Liver (tissue), 9 donors: ENCODE data around the gene CARD9. TPM values are rescaled to one million over a fixed set of nuclear protein-coding genes. Genes with fewer than 3 reads are reported as not detected.
A peak's percentile ranks its signal among the peaks of the same experiment; 100 is the strongest.

Experiments
- DNase-seq: peaks from one replicate; pipeline ENCODE4 v3.0.0-alpha.2; 2017; ENCODE audit warnings: low spot score
- H3K27ac ChIP-seq, 2 donors: one replicate each; pipeline ENCODE4 v1.7.0; 2013; ENCODE audit warnings: inconsistent platforms in 2 of 2, low read length in 2 of 2, control low read depth in 1 of 2, low read depth in 1 of 2, mild to moderate bottlenecking in 1 of 2
- H3K27me3 ChIP-seq, 4 donors: one replicate each; pipeline versions ENCODE4 v1.6.1 to v1.7.0; 2013; ENCODE audit warnings: low read length in 3 of 4, inconsistent platforms in 1 of 4, mild to moderate bottlenecking in 1 of 4, moderate library complexity in 1 of 4; ENCODE audit not compliant: control insufficient read depth in 4 of 4, insufficient read depth in 4 of 4
- H3K36me3 ChIP-seq, 4 donors: one replicate each; pipeline versions ENCODE4 v1.6.1 to v1.7.0; 2013; ENCODE audit warnings: low read length in 3 of 4, mild to moderate bottlenecking in 3 of 4, low read depth in 1 of 4, moderate library complexity in 1 of 4; ENCODE audit not compliant: control insufficient read depth in 4 of 4, insufficient read depth in 3 of 4
- H3K4me1 ChIP-seq, 4 donors: one replicate each; pipeline versions ENCODE4 v1.6.1 to v1.7.0; 2013; ENCODE audit warnings: low read length in 3 of 4, mild to moderate bottlenecking in 3 of 4, moderate library complexity in 1 of 4; ENCODE audit not compliant: control insufficient read depth in 4 of 4, insufficient read depth in 4 of 4
- H3K4me3 ChIP-seq, 3 donors: one replicate each; pipeline versions ENCODE4 v1.6.1 to v1.7.0; 2013; ENCODE audit warnings: low read length in 3 of 3, control low read depth in 1 of 3, low read depth in 1 of 3, mild to moderate bottlenecking in 1 of 3
- H3K9ac ChIP-seq, 2 donors: one replicate each; pipeline ENCODE4 v1.7.0; 2013; ENCODE audit warnings: low read length in 2 of 2, mild to moderate bottlenecking in 2 of 2, moderate library complexity in 2 of 2, control low read depth in 1 of 2, low read depth in 1 of 2
- H3K9me3 ChIP-seq, 4 donors: one replicate each; pipeline versions ENCODE4 v1.6.1 to v1.7.0; 2013; ENCODE audit warnings: low read length in 3 of 4; ENCODE audit not compliant: control insufficient read depth in 4 of 4
- CTCF ChIP-seq: fragments of 150-350 bp; IDR thresholded peaks from 2 replicates; pipeline ENCODE4 v1.5.1; 2017; ENCODE audit warnings: improper control_type of control experiment, low read depth, low read length; ENCODE audit not compliant: missing input control
- EGR1 ChIP-seq, 2 donors: IDR thresholded peaks; 2 replicates each; pipeline ENCODE4 v1.6.1; 2016 to 2018; ENCODE audit warnings: antibody characterized with exemption in 2 of 2, low read depth in 2 of 2
- FOXA1 ChIP-seq: IDR thresholded peaks from 2 replicates; pipeline ENCODE4 v1.6.1; 2016; ENCODE audit warnings: antibody characterized with exemption
- HNF4A ChIP-seq, 2 donors: conservative IDR thresholded peaks; 2 replicates each; pipeline ENCODE4 v1.6.1; 2016; ENCODE audit warnings: antibody characterized with exemption in 2 of 2, mild to moderate bottlenecking in 2 of 2
- HNF4G ChIP-seq: IDR thresholded peaks from 2 replicates; pipeline ENCODE4 v1.6.1; 2016; ENCODE audit warnings: antibody characterized with exemption
- JUND ChIP-seq, 2 donors: IDR thresholded peaks; 2 replicates each; pipeline ENCODE4 v1.6.1; 2016; ENCODE audit warnings: antibody characterized with exemption in 2 of 2
- NR2F2 ChIP-seq: IDR thresholded peaks from 2 replicates; pipeline ENCODE4 v1.6.1; 2016; ENCODE audit warnings: antibody characterized with exemption
- RAD21 ChIP-seq, 2 donors: IDR thresholded peaks; 2 replicates each; pipeline ENCODE4 v1.6.1; 2016; ENCODE audit warnings: antibody characterized with exemption in 2 of 2, mild to moderate bottlenecking in 2 of 2
- REST ChIP-seq: IDR thresholded peaks from 2 replicates; pipeline ENCODE4 v1.6.1; 2016; ENCODE audit warnings: antibody characterized with exemption, mild to moderate bottlenecking
- RXRA ChIP-seq, 2 donors: IDR thresholded peaks; 2 replicates each; pipeline ENCODE4 v1.6.1; 2017 to 2018; ENCODE audit warnings: antibody characterized with exemption in 2 of 2, mild to moderate bottlenecking in 1 of 2
- TAF1 ChIP-seq: conservative IDR thresholded peaks from 2 replicates; pipeline ENCODE4 v1.6.1; 2016; ENCODE audit warnings: antibody characterized with exemption, mild to moderate bottlenecking
- WGBS: extraction: QIAGEN DNeasy Blood & Tissue Kit; methylation state at CpG from one replicate; pipeline ENCODE4 v1.1.7; 2013; 5-methylcytosine and 5-hydroxymethylcytosine counted together
- polyA plus RNA-seq, 2 donors: library from polyadenylated mRNA; stranded (reverse) in 1 of 2; unstranded in 1 of 2; fragments of 200-250 nt in 1 of 2; fragments of >200 nt in 1 of 2; fragmentation: Nextera tagmentation in 1 of 2; extraction: Ambion mirVana in 1 of 2; gene quantifications; one replicate each; pipeline versions ENCODE4 v1.2.1 to v1.2.3, GENCODE V29; 2013 to 2015
- total RNA-seq, 2 donors: library from RNA; depleted of rRNA; stranded (reverse); fragments of >200 nt; gene quantifications; one replicate each; pipeline ENCODE4 v1.2.3, GENCODE V29; 2014
- donor health status: healthy.
- donor health status: healthy.
- donor health status: healthy.
- donor health status: healthy.
- donor health status: healthy.

CARD9 gene
- total and polyA plus RNA-seq, 4 donors: 0.25 to 5.3 (median 2.2) TPM

- no peak for TF ChIP-seq REST
- TF ChIP-seq FOXA1: no peak
- TF ChIP-seq CTCF: no peak
- no peak for TF ChIP-seq TAF1
- TF ChIP-seq JUND (IDR thresholded peaks at IDR 0.05): no peak
- TF ChIP-seq NR2F2: no peak
Measured at GRCh38 chr9:136339958-136340310, 33.5 kb downstream of the CARD9 start (continued).

GRCh38 chr9:136339173-136339957 is 34.1 kb downstream of the CARD9 start:
- TF ChIP-seq HNF4A (conservative IDR thresholded peaks at IDR 0.05) (peak; percentile 12 to 23), RAD21 (IDR thresholded peaks at IDR 0.05) (peak; percentile 89 to 92), TAF1 (no peak), CTCF (peak; percentile 90), RXRA (IDR thresholded peaks at IDR 0.05) (peak in 1 of 2 donors; percentile 31), EGR1 (IDR thresholded peaks at IDR 0.05; ENCODE audit: low read depth in 2 of 2) (no peak)
- Histone ChIP-seq H3K9ac (no peak overlapping the region), H3K27me3 (no peaks in the 10 kb centered on the region), H3K27ac (no peak overlapping the region), H3K4me1 (peaks cover 0 to 8% (median 4%) of the 10 kb centered on the region in 4 donors), H3K9me3 (no peaks in the 10 kb centered on the region), H3K4me3 (no peak overlapping the region), H3K36me3 (no peaks in the 10 kb centered on the region)
- peak; percentile 79 for DNase-seq
- WGBS: 59% methylated on average over 32 of the region's 32 CpGs

- 79% methylated on average over 25 of the region's 25 CpGs for WGBS
- H3K27me3 ChIP-seq: no peaks in the 10 kb centered on the region
- H3K36me3 ChIP-seq: no peaks in the 10 kb centered on the region
- H3K27ac ChIP-seq: no peak overlapping the region
- peaks cover 0 to 8% (median 4%) of the 10 kb centered on the region in 4 donors for H3K4me1 ChIP-seq
- DNase-seq: no peak
- no peak overlapping the region for H3K4me3 ChIP-seq
- TF ChIP-seq HNF4G (no peak), REST (no peak), CTCF (no peak)
- H3K9me3 ChIP-seq: no peaks in the 10 kb centered on the region
- H3K9ac ChIP-seq: no peak overlapping the region
Measured at GRCh38 chr9:136338511-136338910, 35.0 kb downstream of the CARD9 start.
